Naive B cell (primary cell): Measurements from ENCODE around the gene AP2A1. TPM values are rescaled to one million over a fixed set of nuclear protein-coding genes. Genes with fewer than 3 reads are reported as not detected.
"Not testable (repeated sequence)": the region's sequence is repeated elsewhere in the genome, so short reads cannot be mapped to it uniquely, and the experiment has no call there.

ENCODE experiments used
- ATAC-seq, 2 donors: fragments of 150-1000 bp; cut with Tn5 transposase; 2 replicates each; pipeline ENCODE4 v1.10.0; 2021; ENCODE audit warnings: low read depth in 2 of 2, mild to moderate bottlenecking in 2 of 2, moderate library complexity in 2 of 2
- DNase-seq: peaks from one replicate; pipeline ENCODE4 v3.0.0; 2022
- H3K27ac Mint-ChIP-seq, 6 donors: one replicate each; pipeline ENCODE4 v1.8.0; 2020 to 2022; ENCODE audit warnings: mild to moderate bottlenecking in 6 of 6, mixed read lengths in 6 of 6, moderate library complexity in 5 of 6, inconsistent platforms in 2 of 6
- H3K27me3 Mint-ChIP-seq, 3 donors: one replicate each; pipeline ENCODE4 v1.8.0; 2021 to 2022; ENCODE audit warnings: mixed read lengths in 3 of 3, mild to moderate bottlenecking in 1 of 3
- H3K36me3 Mint-ChIP-seq, 2 donors: one replicate each; pipeline ENCODE4 v1.8.0; 2020 to 2022; ENCODE audit warnings: mixed read lengths in 2 of 2, inconsistent platforms in 1 of 2, mild to moderate bottlenecking in 1 of 2
- H3K4me1 Mint-ChIP-seq, 3 donors: one replicate each; pipeline ENCODE4 v1.8.0; 2020 to 2022; ENCODE audit warnings: mixed read lengths in 3 of 3, inconsistent platforms in 1 of 3, mild to moderate bottlenecking in 1 of 3, moderate library complexity in 1 of 3
- H3K4me3 Mint-ChIP-seq, 8 donors: one replicate each; pipeline ENCODE4 v1.8.0; 2020 to 2022; ENCODE audit warnings: mild to moderate bottlenecking in 8 of 8, mixed read lengths in 8 of 8, moderate library complexity in 8 of 8, inconsistent platforms in 2 of 8
- H3K9me3 Mint-ChIP-seq, 7 donors: one replicate each; pipeline ENCODE4 v1.8.0; 2020 to 2022; ENCODE audit warnings: mixed read lengths in 7 of 7, mild to moderate bottlenecking in 5 of 7, inconsistent platforms in 2 of 7, moderate library complexity in 1 of 7
- polyA plus RNA-seq, 6 donors: library from polyadenylated mRNA; unstranded; fragments of 300-500 nt; fragmentation: Illumina TruSeq; gene quantifications; one replicate each; pipeline ENCODE4 v1.2.3, GENCODE V29; 2021; ENCODE audit warnings: low read depth in 6 of 6

The AP2A1 gene
- polyA plus RNA-seq = 1 to 10 TPM; 3.9 to 8.0 (median 5.0) TPM

DNA sequence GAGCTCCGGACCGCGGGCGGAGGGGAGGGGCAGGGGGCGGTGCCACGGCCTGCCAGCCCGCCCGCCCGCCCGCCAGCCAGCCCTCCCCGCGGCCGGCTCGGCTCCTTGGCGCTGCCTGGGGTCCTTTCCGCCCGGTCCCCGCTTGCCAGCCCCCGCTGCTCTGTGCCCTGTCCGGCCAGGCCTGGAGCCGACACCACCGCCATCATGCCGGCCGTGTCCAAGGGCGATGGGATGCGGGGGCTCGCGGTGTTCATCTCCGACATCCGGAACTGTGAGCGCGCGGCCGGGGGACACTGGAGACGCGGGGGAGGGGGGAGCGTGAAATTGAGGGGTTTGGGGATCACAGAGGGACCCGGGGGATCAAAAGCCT is at the start of gene AP2A1:
Gene AP2A1, plus strand, starts transcription at position 72 of the 370 bp plus-strand sequence. Its CDS starts 133 bp downstream, at position 205.
- Mint-ChIP-seq H3K27ac (peak within 1 kb of the TSS; percentile 80 to 98 (median 96)), H3K27me3 (no peaks in the 10 kb centered on the region), H3K4me3 (peak within 1 kb of the TSS; percentile 79 to 97 (median 94)), H3K9me3 (no peaks in the 10 kb centered on the region), H3K4me1 (peaks cover 43 to 51% (median 49%) of the 10 kb centered on the region in 3 donors), H3K36me3 (no peaks in the 10 kb centered on the region)
- no peak for DNase-seq
- no peak for ATAC-seq

GRCh38 chr19:49718511-49718910 is 48.3 kb upstream of the AP2A1 start:
- Mint-ChIP-seq H3K27ac (peak overlapping the region in 1 of 6 donors; percentile 86), H3K4me1 (peaks cover 10 to 24% (median 11%) of the 10 kb centered on the region in 3 donors), H3K27me3 (peaks cover 0 to 5% (median 0%) of the 10 kb centered on the region in 3 donors), H3K9me3 (peaks cover 0 to 5% (median 0%) of the 10 kb centered on the region in 7 donors), H3K4me3 (peak overlapping the region in 3 of 8 donors; percentile 12 to 88 (median 59)), H3K36me3 (peaks cover 0 to 4% of the 10 kb centered on the region in 2 donors)
- DNase-seq (no peak), ATAC-seq (no peak)

GRCh38 chr19:49718991-49719390 is 47.8 kb upstream of the AP2A1 start:
- Mint-ChIP-seq H3K27ac (peak overlapping the region in 3 of 6 donors; percentile 28 to 52 (median 34)), H3K4me1 (peaks cover 10 to 24% (median 11%) of the 10 kb centered on the region in 3 donors), H3K9me3 (peaks cover 0 to 5% (median 0%) of the 10 kb centered on the region in 7 donors), H3K36me3 (peaks cover 0 to 6% of the 10 kb centered on the region in 2 donors), H3K27me3 (peaks cover 0 to 6% (median 0%) of the 10 kb centered on the region in 3 donors), H3K4me3 (peak overlapping the region in 5 of 8 donors; percentile 9 to 63 (median 22))
- ATAC-seq (peak in 1 of 2 donors; percentile 26), DNase-seq (no peak)

DNA sequence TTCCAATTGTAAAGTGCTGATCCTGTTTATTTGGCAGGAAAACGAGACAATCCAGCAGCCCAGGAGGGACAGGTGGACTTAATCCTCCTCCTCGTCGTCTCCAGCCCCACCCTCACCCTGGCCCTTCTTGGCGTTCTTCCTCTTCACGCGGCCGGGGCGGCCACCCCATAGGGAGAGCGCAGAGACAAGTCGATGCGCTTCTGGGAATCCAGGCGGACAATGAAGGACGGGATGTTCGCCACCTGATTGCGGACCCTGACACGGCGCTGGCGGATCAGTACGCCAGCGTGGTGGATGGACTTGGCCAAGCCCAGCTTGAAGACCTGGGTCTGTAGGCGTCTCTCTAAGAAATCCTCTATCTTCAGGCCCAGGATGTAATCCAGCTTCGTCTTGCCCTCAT is 47.4 kb upstream of the AP2A1 start:
- H3K4me1 Mint-ChIP-seq = peaks cover 10 to 24% (median 11%) of the 10 kb centered on the region in 3 donors
- not testable (repeated sequence) for DNase-seq, H3K9me3 Mint-ChIP-seq, H3K27me3 Mint-ChIP-seq, ATAC-seq, H3K36me3 Mint-ChIP-seq
- H3K27ac Mint-ChIP-seq = peak overlapping the region in 4 of 6 donors; percentile 12 to 52 (median 31)
- H3K4me3 Mint-ChIP-seq = peak overlapping the region in 3 of 8 donors; percentile 9 to 77 (median 12)

DNA sequence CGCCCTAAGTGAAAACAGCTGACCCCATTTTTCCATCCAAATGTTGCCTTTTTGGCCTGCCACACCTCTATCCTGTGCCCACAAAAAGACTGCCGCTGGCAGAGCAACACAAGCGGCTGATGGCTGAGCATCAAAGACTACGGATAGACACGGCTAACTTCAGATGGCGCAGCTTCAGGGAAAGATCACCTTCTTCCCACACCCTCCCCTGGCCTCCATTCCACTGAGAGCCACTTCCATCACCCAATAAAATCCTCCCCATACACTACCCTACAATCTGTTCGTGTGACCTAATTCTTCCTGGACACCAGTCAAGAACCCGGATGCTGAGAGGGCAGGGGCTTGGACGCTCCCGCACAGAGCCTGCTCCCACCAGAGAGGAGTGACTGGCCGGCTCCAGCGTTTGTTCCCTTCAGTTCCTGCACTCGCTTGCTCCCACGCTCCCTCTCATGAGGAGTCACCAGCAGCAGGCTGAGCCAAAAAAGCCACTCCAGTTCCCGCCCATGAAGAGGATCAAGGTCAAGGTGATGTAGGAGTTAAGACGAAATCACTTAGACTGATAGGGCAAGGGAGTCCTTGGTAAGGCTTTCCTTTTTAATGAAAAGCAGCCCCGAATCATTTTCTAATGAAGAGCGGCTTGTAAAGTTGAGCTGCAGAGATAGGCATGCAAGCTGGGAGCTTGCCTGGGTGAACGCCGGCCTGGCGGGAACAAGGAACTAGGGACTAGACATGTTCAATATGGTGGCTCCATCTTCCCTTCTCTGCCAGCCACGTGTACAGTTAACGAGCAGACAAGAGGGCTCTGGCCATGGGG is 39.4 kb upstream of the AP2A1 start:
- ATAC-seq (no peak), DNase-seq (no peak)
- Mint-ChIP-seq H3K27me3 (peaks cover 0 to 20% (median 7%) of the 10 kb centered on the region in 3 donors), H3K27ac (peak overlapping the region in 2 of 6 donors; percentile 22 to 39), H3K9me3 (no peaks in the 10 kb centered on the region), H3K4me3 (no peak overlapping the region), H3K4me1 (peaks cover 0 to 4% (median 0%) of the 10 kb centered on the region in 3 donors), H3K36me3 (peaks cover 0 to 6% of the 10 kb centered on the region in 2 donors)

- ATAC-seq (no peak), DNase-seq (no peak)
- Mint-ChIP-seq H3K27me3 (peaks cover 0 to 14% (median 7%) of the 10 kb centered on the region in 3 donors), H3K4me1 (peaks cover 0 to 4% (median 0%) of the 10 kb centered on the region in 3 donors), H3K4me3 (no peak overlapping the region), H3K27ac (no peak overlapping the region), H3K9me3 (no peaks in the 10 kb centered on the region), H3K36me3 (no peaks in the 10 kb centered on the region)
Measured at GRCh38 chr19:49730166-49730565, 36.6 kb upstream of the AP2A1 start.

- Mint-ChIP-seq H3K4me3 (no peak overlapping the region), H3K27ac (no peak overlapping the region), H3K4me1 (no peaks in the 10 kb centered on the region), H3K9me3 (no peaks in the 10 kb centered on the region), H3K27me3 (no peaks in the 10 kb centered on the region), H3K36me3 (no peaks in the 10 kb centered on the region)
- DNase-seq = no peak
- peak; percentile 52 to 61 for ATAC-seq
Measured at GRCh38 chr19:49738268-49738667, 28.5 kb upstream of the AP2A1 start.

GRCh38 chr19:49739098-49739497 is 27.7 kb upstream of the AP2A1 start:
- no peak for ATAC-seq
- Mint-ChIP-seq H3K9me3 (no peaks in the 10 kb centered on the region), H3K27me3 (no peaks in the 10 kb centered on the region), H3K4me3 (no peak overlapping the region), H3K27ac (no peak overlapping the region), H3K4me1 (no peaks in the 10 kb centered on the region), H3K36me3 (no peaks in the 10 kb centered on the region)
- no peak for DNase-seq

DNA sequence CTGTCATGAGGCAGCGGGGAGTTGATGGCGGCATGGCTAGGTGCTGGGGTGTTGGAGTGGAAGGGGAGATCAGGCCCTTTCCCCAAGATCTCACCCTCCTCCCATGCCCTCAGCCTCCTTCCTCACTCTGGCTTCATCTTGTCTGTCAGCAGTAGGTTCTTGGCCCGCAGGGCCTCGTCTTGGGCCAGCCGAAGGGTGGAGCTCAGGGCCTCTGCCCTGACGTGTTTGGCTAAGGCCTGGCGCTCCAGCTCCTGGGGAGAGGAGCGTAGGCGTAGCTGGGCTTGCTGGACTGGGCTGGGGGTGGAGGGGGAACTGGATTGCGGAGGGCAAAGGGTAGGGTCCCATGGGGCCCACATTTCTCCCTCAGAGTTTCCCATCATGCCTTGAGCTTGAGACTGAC is 26.9 kb upstream of the AP2A1 start:
- Mint-ChIP-seq H3K36me3 (no peaks in the 10 kb centered on the region), H3K27me3 (peaks cover 0 to 3% (median 0%) of the 10 kb centered on the region in 3 donors), H3K9me3 (no peaks in the 10 kb centered on the region), H3K4me3 (no peak overlapping the region), H3K27ac (peak overlapping the region in 1 of 6 donors; percentile 47), H3K4me1 (no peaks in the 10 kb centered on the region)
- ATAC-seq (no peak), DNase-seq (no peak)

DNA sequence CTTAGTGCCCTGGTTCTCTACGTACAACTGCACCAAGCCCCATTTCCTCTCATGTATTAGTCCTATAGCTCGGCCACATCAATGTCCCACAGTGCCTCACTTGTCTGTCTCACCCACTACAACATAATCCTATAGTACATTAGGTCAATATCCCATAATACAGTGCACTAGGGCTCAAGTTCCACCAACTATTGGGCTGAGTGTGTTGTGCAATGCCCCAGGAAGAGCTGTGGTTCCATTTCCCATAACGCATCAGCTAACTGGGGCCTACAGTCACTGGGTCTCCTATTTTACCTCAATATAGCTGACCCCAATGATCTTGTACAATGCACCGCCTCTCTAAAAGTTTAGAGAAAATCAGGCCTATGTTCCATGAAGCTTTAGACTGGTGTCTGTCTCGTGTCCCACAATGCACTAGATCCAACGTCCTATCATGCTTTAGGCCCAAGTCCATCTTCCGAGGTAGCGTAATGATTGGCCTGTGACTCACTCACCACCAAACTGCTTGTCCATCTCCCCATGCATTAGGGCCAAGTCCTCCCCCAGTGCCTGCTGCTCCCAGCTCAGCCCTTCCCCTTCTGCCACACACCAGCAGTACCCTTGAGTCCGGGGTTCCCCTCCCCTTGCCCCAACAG is 25.5 kb upstream of the AP2A1 start:
- no peak for DNase-seq
- peak overlapping the region in 2 of 6 donors; percentile 5 to 28 for H3K27ac Mint-ChIP-seq
- peaks cover 0 to 3% (median 0%) of the 10 kb centered on the region in 3 donors for H3K4me1 Mint-ChIP-seq

GRCh38 chr19:49744946-49745381 is 21.8 kb upstream of the AP2A1 start:
- ATAC-seq = no peak
- Mint-ChIP-seq H3K36me3 (peaks cover 0 to 5% of the 10 kb centered on the region in 2 donors), H3K4me3 (peak overlapping the region in 1 of 8 donors; percentile 63), H3K9me3 (peaks cover 0 to 6% (median 0%) of the 10 kb centered on the region in 7 donors), H3K4me1 (peaks cover 0 to 8% (median 0%) of the 10 kb centered on the region in 3 donors), H3K27ac (no peak overlapping the region), H3K27me3 (peaks cover 0 to 19% (median 11%) of the 10 kb centered on the region in 3 donors)
- DNase-seq = no peak

More for the DNA sequence above, 25.5 kb upstream of the AP2A1 start:
- H3K4me3 Mint-ChIP-seq = no peak overlapping the region
- peaks cover 0 to 2% (median 0%) of the 10 kb centered on the region in 7 donors for H3K9me3 Mint-ChIP-seq
- H3K36me3 Mint-ChIP-seq = no peaks in the 10 kb centered on the region
- peaks cover 0 to 5% (median 0%) of the 10 kb centered on the region in 3 donors for H3K27me3 Mint-ChIP-seq
- no peak for ATAC-seq

DNA sequence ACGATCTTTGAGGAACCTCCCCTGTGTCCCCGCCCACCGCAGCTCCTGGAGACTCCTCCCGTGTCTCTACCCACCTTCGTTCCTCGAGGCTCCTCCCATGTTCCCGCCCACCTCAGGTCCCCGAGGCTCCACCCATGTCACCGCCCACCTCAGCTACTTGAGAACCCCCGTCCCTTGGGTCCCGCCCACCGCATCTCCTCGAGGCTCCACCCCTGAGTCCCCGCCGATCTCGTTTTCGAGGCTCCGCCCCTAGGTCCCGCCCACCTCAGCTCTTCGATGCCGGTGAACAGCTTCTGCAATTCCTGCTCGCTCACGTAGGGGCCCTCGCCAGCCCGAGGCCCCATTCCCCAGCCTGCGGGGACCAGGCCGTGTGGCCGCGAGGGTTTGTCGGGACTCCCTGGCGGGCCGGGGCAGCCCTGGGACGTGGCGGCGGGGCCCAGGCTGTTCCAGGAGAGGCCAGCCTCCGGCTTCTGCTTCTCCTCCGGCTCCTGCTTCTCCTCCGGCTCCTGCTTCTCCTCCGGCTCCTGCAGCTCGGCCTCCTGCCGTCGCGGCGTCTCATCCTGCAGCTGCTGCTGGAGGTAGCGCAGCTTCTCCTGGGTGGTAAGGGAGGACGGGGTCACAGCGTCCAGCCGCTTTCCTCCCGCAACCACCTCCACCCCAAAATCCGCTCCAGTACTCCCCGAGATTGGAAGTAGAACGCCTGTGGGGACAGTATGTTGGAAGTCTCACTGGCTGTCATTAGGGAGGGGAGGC is 20.4 kb upstream of the AP2A1 start:
- Mint-ChIP-seq H3K9me3 (peaks cover 0 to 6% (median 0%) of the 10 kb centered on the region in 7 donors), H3K27me3 (peaks cover 0 to 25% (median 11%) of the 10 kb centered on the region in 3 donors), H3K27ac (peak overlapping the region in 2 of 6 donors; percentile 36 to 73), H3K4me1 (peaks cover 0 to 8% (median 0%) of the 10 kb centered on the region in 3 donors), H3K36me3 (peaks cover 0 to 5% of the 10 kb centered on the region in 2 donors), H3K4me3 (peak overlapping the region in 2 of 8 donors; percentile 10 to 34)
- ATAC-seq = peak; percentile 66 to 83
- DNase-seq = peak; percentile 39
